ENCODE results near the gene LRCH1. TPM values are rescaled to one million over a fixed set of nuclear protein-coding genes. Genes with fewer than 3 reads are reported as not detected.

LRCH1 gene
- total and polyA plus RNA-seq, 2 experiments from 2014 or later = 3.9 to 9.2 TPM

DNA sequence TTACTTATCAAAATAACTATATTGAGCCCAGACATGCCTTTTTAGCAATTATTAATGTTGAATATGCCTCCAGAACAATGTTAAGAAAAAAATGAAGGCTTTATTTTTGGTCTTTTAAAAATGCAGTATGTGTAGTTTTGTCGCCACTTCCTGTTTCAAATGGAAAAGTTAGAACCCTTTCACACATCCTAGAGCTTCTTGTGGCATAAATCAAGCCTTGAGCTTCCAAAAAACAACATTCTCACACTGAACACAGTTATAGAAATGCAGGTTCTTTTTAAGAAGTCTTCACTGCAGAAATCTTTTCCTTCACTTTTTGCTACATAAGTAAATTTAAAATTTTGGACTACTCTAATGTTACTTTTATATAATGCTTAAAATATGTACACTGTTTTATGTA is 135.3 kb downstream of the LRCH1 start (continued):
- TF ChIP-seq, protein P1, sequence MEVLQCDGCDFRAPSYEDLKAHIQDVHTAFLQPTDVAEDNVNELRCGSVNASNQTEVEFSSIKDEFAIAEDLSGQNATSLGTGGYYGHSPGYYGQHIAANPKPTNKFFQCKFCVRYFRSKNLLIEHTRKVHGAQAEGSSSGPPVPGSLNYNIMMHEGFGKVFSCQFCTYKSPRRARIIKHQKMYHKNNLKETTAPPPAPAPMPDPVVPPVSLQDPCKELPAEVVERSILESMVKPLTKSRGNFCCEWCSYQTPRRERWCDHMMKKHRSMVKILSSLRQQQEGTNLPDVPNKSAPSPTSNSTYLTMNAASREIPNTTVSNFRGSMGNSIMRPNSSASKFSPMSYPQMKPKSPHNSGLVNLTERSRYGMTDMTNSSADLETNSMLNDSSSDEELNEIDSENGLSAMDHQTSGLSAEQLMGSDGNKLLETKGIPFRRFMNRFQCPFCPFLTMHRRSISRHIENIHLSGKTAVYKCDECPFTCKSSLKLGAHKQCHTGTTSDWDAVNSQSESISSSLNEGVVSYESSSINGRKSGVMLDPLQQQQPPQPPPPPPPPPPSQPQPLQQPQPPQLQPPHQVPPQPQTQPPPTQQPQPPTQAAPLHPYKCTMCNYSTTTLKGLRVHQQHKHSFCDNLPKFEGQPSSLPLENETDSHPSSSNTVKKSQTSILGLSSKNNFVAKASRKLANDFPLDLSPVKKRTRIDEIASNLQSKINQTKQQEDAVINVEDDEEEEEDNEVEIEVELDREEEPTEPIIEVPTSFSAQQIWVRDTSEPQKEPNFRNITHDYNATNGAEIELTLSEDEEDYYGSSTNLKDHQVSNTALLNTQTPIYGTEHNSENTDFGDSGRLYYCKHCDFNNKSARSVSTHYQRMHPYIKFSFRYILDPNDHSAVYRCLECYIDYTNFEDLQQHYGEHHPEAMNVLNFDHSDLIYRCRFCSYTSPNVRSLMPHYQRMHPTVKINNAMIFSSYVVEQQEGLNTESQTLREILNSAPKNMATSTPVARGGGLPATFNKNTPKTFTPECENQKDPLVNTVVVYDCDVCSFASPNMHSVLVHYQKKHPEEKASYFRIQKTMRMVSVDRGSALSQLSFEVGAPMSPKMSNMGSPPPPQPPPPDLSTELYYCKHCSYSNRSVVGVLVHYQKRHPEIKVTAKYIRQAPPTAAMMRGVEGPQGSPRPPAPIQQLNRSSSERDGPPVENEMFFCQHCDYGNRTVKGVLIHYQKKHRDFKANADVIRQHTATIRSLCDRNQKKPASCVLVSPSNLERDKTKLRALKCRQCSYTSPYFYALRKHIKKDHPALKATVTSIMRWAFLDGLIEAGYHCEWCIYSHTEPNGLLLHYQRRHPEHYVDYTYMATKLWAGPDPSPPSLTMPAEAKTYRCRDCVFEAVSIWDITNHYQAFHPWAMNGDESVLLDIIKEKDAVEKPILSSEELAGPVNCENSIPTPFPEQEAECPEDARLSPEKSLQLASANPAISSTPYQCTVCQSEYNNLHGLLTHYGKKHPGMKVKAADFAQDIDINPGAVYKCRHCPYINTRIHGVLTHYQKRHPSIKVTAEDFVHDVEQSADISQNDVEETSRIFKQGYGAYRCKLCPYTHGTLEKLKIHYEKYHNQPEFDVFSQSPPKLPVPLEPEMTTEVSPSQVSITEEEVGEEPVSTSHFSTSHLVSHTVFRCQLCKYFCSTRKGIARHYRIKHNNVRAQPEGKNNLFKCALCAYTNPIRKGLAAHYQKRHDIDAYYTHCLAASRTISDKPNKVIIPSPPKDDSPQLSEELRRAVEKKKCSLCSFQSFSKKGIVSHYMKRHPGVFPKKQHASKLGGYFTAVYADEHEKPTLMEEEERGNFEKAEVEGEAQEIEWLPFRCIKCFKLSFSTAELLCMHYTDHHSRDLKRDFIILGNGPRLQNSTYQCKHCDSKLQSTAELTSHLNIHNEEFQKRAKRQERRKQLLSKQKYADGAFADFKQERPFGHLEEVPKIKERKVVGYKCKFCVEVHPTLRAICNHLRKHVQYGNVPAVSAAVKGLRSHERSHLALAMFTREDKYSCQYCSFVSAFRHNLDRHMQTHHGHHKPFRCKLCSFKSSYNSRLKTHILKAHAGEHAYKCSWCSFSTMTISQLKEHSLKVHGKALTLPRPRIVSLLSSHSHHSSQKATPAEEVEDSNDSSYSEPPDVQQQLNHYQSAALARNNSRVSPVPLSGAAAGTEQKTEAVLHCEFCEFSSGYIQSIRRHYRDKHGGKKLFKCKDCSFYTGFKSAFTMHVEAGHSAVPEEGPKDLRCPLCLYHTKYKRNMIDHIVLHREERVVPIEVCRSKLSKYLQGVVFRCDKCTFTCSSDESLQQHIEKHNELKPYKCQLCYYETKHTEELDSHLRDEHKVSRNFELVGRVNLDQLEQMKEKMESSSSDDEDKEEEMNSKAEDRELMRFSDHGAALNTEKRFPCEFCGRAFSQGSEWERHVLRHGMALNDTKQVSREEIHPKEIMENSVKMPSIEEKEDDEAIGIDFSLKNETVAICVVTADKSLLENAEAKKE (CRISPR knock-in tag; IDR thresholded peaks at IDR 0.05) = no peak

DNA sequence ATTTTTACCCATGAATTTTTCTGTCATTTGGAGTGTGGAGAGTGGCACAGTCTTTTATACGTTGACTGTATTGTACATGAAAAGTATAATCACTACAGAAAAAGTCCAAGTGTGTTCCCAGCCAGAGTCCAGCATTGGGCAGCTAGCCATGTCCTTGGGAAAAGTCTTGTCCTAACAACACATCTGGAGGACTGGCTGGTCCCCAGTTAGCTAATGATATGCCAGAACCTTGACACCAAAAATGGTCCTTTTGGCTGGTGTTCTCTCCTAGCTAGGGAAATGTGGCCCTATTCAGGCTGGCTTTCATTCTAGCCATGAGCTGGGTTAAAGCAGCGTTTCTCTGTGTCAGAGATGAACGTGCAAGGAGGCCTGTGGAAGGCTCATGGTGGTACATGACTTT is 145.0 kb downstream of the LRCH1 start:
- no peaks in the 10 kb centered on the region for H3K79me2 ChIP-seq (replicated peaks; ENCODE audit: insufficient read depth)
- no peak overlapping the region for H3K4me2 ChIP-seq
- H3K36me3 Mint-ChIP-seq (ENCODE audit: low read depth) = peaks cover 10% of the 10 kb centered on the region
- DNase-seq (ENCODE audit: low spot score) (no peak), ATAC-seq (no peak)
- H3K27ac Mint-ChIP-seq = no peak overlapping the region; the same call in 1 of the 2 replicates
- no peaks in the 10 kb centered on the region for H3F3A ChIP-seq (replicated peaks; ENCODE audit: low read depth)
- H3K27me3 Mint-ChIP-seq (ENCODE audit: insufficient read depth, low read depth, poor library complexity) = no peaks in the 10 kb centered on the region
- no peak for TF ChIP-seq CREB1 (CRISPR knock-in tag; IDR thresholded peaks at IDR 0.05; ENCODE audit: low read depth)
- TF ChIP-seq ZNF331 (CRISPR knock-in tag; IDR thresholded peaks at IDR 0.05; ENCODE audit: low read depth) = no peak
- TF ChIP-seq NANOG (IDR thresholded peaks at IDR 0.05; ENCODE audit: borderline replicate concordance) = no peak
- TF ChIP-seq, protein P2, sequence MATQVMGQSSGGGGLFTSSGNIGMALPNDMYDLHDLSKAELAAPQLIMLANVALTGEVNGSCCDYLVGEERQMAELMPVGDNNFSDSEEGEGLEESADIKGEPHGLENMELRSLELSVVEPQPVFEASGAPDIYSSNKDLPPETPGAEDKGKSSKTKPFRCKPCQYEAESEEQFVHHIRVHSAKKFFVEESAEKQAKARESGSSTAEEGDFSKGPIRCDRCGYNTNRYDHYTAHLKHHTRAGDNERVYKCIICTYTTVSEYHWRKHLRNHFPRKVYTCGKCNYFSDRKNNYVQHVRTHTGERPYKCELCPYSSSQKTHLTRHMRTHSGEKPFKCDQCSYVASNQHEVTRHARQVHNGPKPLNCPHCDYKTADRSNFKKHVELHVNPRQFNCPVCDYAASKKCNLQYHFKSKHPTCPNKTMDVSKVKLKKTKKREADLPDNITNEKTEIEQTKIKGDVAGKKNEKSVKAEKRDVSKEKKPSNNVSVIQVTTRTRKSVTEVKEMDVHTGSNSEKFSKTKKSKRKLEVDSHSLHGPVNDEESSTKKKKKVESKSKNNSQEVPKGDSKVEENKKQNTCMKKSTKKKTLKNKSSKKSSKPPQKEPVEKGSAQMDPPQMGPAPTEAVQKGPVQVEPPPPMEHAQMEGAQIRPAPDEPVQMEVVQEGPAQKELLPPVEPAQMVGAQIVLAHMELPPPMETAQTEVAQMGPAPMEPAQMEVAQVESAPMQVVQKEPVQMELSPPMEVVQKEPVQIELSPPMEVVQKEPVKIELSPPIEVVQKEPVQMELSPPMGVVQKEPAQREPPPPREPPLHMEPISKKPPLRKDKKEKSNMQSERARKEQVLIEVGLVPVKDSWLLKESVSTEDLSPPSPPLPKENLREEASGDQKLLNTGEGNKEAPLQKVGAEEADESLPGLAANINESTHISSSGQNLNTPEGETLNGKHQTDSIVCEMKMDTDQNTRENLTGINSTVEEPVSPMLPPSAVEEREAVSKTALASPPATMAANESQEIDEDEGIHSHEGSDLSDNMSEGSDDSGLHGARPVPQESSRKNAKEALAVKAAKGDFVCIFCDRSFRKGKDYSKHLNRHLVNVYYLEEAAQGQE (IDR thresholded peaks at IDR 0.05; ENCODE audit: unreplicated experiment) = no peak
- no peak for TF ChIP-seq POLR2AphosphoS5 (IDR thresholded peaks at IDR 0.05; ENCODE audit: low read depth)
- TF ChIP-seq JUNB (IDR thresholded peaks at IDR 0.05; ENCODE audit: unreplicated experiment) = no peak
- TF ChIP-seq EZH2phosphoT487 (IDR thresholded peaks at IDR 0.05; ENCODE audit: unreplicated experiment) = no peak
- no peak for TF ChIP-seq STAT1 (IDR thresholded peaks at IDR 0.05; ENCODE audit: unreplicated experiment)
- no peak for TF ChIP-seq ZNF114 (CRISPR knock-in tag; IDR thresholded peaks at IDR 0.05)
- TF ChIP-seq ETS1 (IDR thresholded peaks at IDR 0.05) = no peak
- no peaks in the 10 kb centered on the region for H3K9me2 ChIP-seq (ENCODE audit: insufficient read depth)
- H3K4me3 Mint-ChIP-seq = no peak overlapping the region
- no peak overlapping the region for H3K4me3 ChIP-seq
- no peaks in the 10 kb centered on the region for H3K27me3 ChIP-seq (ENCODE audit: insufficient read depth)
- H3K4me1 Mint-ChIP-seq = peaks cover 3% of the 10 kb centered on the region; the same call in 1 of the 3 replicates
- H3K9me3 Mint-ChIP-seq = no peaks in the 10 kb centered on the region
- H3K4me1 ChIP-seq (ENCODE audit: insufficient read depth) = no peaks in the 10 kb centered on the region
- peaks cover 10% of the 10 kb centered on the region; the same call in 1 of the 2 replicates for H3K36me3 ChIP-seq (ENCODE audit: insufficient read depth)
- no peak overlapping the region for H2AFZ ChIP-seq
- no peak overlapping the region for H3K27ac ChIP-seq (ENCODE audit: low read depth)
- H4K20me1 ChIP-seq (replicated peaks; ENCODE audit: insufficient read depth) = no peaks in the 10 kb centered on the region
